ENCODE data around the gene MCTP1. TPM values are rescaled to one million over a fixed set of nuclear protein-coding genes. Genes with fewer than 3 reads are reported as not detected.

The MCTP1 gene
- total and polyA plus RNA-seq, 10 of the 15 experiments (the other 5 are each of a cell fraction or from before 2014, with no cell fraction given): 12.6 to 45.9 (median 18.8) TPM

GRCh38 chr5:95114305-95114704 is 170.6 kb downstream of the MCTP1 start:
- ChIA-PET RAD21 (ENCODE audit: unreplicated experiment) (no interaction called here), SMC1A (ENCODE audit: uncharacterized antibody, unreplicated experiment) (no interaction called here), POLR2A (no interaction called here), CTCF (no interaction called here)
- DNase-seq (ENCODE audit: low read depth, low spot score): no peak
- BruUV-seq (replicated peaks): no TSS peak
- intact Hi-C loops (cut with micrococcal nuclease; ENCODE audit: unreplicated experiment): no loop called here
- H3K9ac ChIP-seq (ENCODE audit: control insufficient read depth, insufficient read depth, low read length): no peak overlapping the region
- no peak for ATAC-seq
- no peak overlapping the region for H2AFZ ChIP-seq (ENCODE audit: control insufficient read depth, low read depth, low read length)
- no peak for TF ChIP-seq TAF1 (IDR thresholded peaks at IDR 0.05; ENCODE audit: borderline replicate concordance, low read depth, low read length)
- TF ChIP-seq MXI1 (IDR thresholded peaks at IDR 0.05; ENCODE audit: low read depth, low read length): no peak
- TF ChIP-seq NR2C1 (IDR thresholded peaks at IDR 0.05): no peak
- no peak for TF ChIP-seq HDAC6 (IDR thresholded peaks at IDR 0.05; ENCODE audit: unreplicated experiment)
- TF ChIP-seq KDM1A (IDR thresholded peaks at IDR 0.05; ENCODE audit: borderline replicate concordance): no peak
- TF ChIP-seq ATF3 (IDR thresholded peaks at IDR 0.05; ENCODE audit: borderline replicate concordance, extremely low read depth, low read depth, low read length): no peak
- TF ChIP-seq ASH2L (IDR thresholded peaks at IDR 0.05; ENCODE audit: borderline replicate concordance, low read depth): no peak
- TF ChIP-seq USF1 (IDR thresholded peaks at IDR 0.05; ENCODE audit: borderline replicate concordance, extremely low read length, insufficient read depth, low read depth, low read length): no peak
- TF ChIP-seq E2F8 (IDR thresholded peaks at IDR 0.05; ENCODE audit: low read depth, partially characterized antibody): no peak
- no peak for TF ChIP-seq GATAD2B (conservative IDR thresholded peaks at IDR 0.05; ENCODE audit: low read depth)
- no peak for TF ChIP-seq NFXL1 (IDR thresholded peaks at IDR 0.05; ENCODE audit: borderline replicate concordance)
- TF ChIP-seq RAD21 (IDR thresholded peaks at IDR 0.05; ENCODE audit: insufficient read depth, low read depth, low read length): no peak
- no peak for TF ChIP-seq ZBTB40 (IDR thresholded peaks at IDR 0.05; ENCODE audit: borderline replicate concordance)
- TF ChIP-seq NR2C2 (IDR thresholded peaks at IDR 0.05; ENCODE audit: borderline replicate concordance, control insufficient read depth, insufficient read length, low read depth): no peak
- TF ChIP-seq POLR2A (IDR thresholded peaks at IDR 0.05; ENCODE audit: low read depth, low read length): no peak
- no peaks in the 10 kb centered on the region for H3K79me2 ChIP-seq (ENCODE audit: control insufficient read depth, insufficient read depth, low read length)
- 2% methylated on average over 4 of the region's 4 CpGs for WGBS (ENCODE audit: insufficient coverage, insufficient replicate concordance, low lambda C conversion rate, missing lambda C conversion rate)
- in situ Hi-C loops (cut with MboI): no loop called here
- no peaks in the 10 kb centered on the region for H4K20me1 ChIP-seq (ENCODE audit: control insufficient read depth, insufficient read depth)
- no peaks in the 10 kb centered on the region for H3K36me3 ChIP-seq (ENCODE audit: control insufficient read depth in 2 of 2, insufficient read depth in 2 of 2, low read length in 1 of 2)
- no peak overlapping the region for H3K27ac ChIP-seq (ENCODE audit: control insufficient read depth, insufficient read depth)
- H3K4me3 ChIP-seq: no peak overlapping the region
- H3K4me1 ChIP-seq (ENCODE audit: control insufficient read depth, insufficient read depth, low read length): no peaks in the 10 kb centered on the region
- H3K27me3 ChIP-seq (replicated peaks in 1 of 2; ENCODE audit: control insufficient read depth in 2 of 2, insufficient read depth in 2 of 2, low read length in 1 of 2): no peaks in the 10 kb centered on the region
- no peaks in the 10 kb centered on the region; the same call in 2 of the 3 replicates for H3K9me3 ChIP-seq (replicated peaks; ENCODE audit: control insufficient read depth, insufficient read depth, low read length)
- H3K4me2 ChIP-seq (ENCODE audit: control insufficient read depth, insufficient read depth): no peak overlapping the region
- FAIRE-seq: no peak

Measured in GM12878 (cell line).